B cell (primary cell): ENCODE measurements around the gene TK2. TPM values are rescaled to one million over a fixed set of nuclear protein-coding genes. Genes with fewer than 3 reads are reported as not detected.

Experiments used
- ATAC-seq: fragments of 200-7000 bp; cut with Tn5 transposase; one replicate; pipeline ENCODE4 v1.10.0; 2021; ENCODE audit warnings: low read depth, mild to moderate bottlenecking, moderate number of reproducible peaks, moderate library complexity
- CTCF ChIA-PET: fragments of 350-600 bp; sonication (Branson Sonifier 250); formaldehyde crosslinking; loops from one replicate; lab custom pipeline; 2021; ENCODE audit warnings: antibody characterized with exemption, inconsistent platforms; lab: Charles Lee
- POLR2A ChIA-PET: fragments of 350-600 bp; sonication (Branson Sonifier 250); formaldehyde crosslinking; loops from one replicate; lab custom pipeline; 2021; ENCODE audit warnings: antibody characterized with exemption; lab: Charles Lee
- DNase-seq: peaks from one replicate; pipeline ENCODE4 v3.0.0; 2013
- H2AFZ ChIP-seq: 2 replicates; pipeline ENCODE4 v1.6.1; 2012; ENCODE audit warnings: mild to moderate bottlenecking, low read depth, low read length; ENCODE audit not compliant: insufficient read depth, poor library complexity, severe bottlenecking
- H3K27ac ChIP-seq, 2 donors: 1 replicate in 1 of 2; 2 replicates in 1 of 2; pipeline ENCODE4 v1.5.1; 2012 to 2013; ENCODE audit warnings: low read length in 2 of 2, mild to moderate bottlenecking in 2 of 2, moderate library complexity in 1 of 2
- H3K27me3 ChIP-seq, 4 experiments: fragments of 200-600 bp in 1 of 4; sonication (generic) in 1 of 4; replicated peaks in 1 of 4; 1 replicate in 2 of 4; 2 replicates in 2 of 4; pipeline versions ENCODE4 v1.6.1 to v1.7.0; 2013 to 2016; ENCODE audit warnings: low read length in 3 of 4, mild to moderate bottlenecking in 2 of 4, mixed read lengths in 1 of 4, moderate library complexity in 1 of 4; ENCODE audit not compliant: insufficient read depth in 4 of 4, control insufficient read depth in 3 of 4; ENCODE audit errors: control extremely low read depth in 1 of 4
- H3K36me3 ChIP-seq, 2 experiments: replicated peaks in 1 of 2; 1 replicate in 1 of 2; 2 replicates in 1 of 2; pipeline versions ENCODE4 v1.6.1 to v1.7.1; 2013; ENCODE audit warnings: low read length in 1 of 2; ENCODE audit not compliant: insufficient read depth in 2 of 2, control insufficient read depth in 1 of 2; ENCODE audit errors: control extremely low read depth in 1 of 2, extremely low read depth in 1 of 2
- H3K4me1 ChIP-seq, 2 donors: fragments of 200-600 bp in 1 of 2; sonication (generic) in 1 of 2; 1 replicate in 1 of 2; 2 replicates in 1 of 2; pipeline versions ENCODE4 v1.5.1 to v1.6.1; 2013 to 2017; ENCODE audit warnings: low read length in 2 of 2; ENCODE audit not compliant: control insufficient read depth in 2 of 2, insufficient read depth in 2 of 2
- H3K4me2 ChIP-seq: replicated peaks from 2 replicates; pipeline ENCODE3; 2012; ENCODE audit warnings: mild to moderate bottlenecking, low read depth, low read length; ENCODE audit not compliant: poor library complexity, severe bottlenecking
- H3K4me3 ChIP-seq, 5 experiments: fragments of 200-600 bp in 1 of 5; sonication (generic) in 1 of 5; 1 replicate in 3 of 5; 2 replicates in 2 of 5; pipeline versions ENCODE4 v1.5.1 to v1.7.0; 2011 to 2016; ENCODE audit warnings: low read length in 4 of 5, mild to moderate bottlenecking in 4 of 5, low read depth in 2 of 5, control low read depth in 1 of 5, moderate library complexity in 1 of 5; ENCODE audit not compliant: insufficient read depth in 1 of 5; ENCODE audit errors: control extremely low read depth in 1 of 5, extremely low read depth in 1 of 5
- H3K79me2 ChIP-seq: fragments of 200-600 bp; sonication (generic); one replicate; pipeline ENCODE4 v1.6.0; 2016; ENCODE audit warnings: low read length; ENCODE audit not compliant: control insufficient read depth, insufficient read depth
- H3K9ac ChIP-seq: fragments of 200-600 bp; sonication (generic); 2 replicates; pipeline ENCODE4 v1.6.1; 2017; ENCODE audit warnings: mild to moderate bottlenecking, low read length, moderate library complexity
- H3K9me3 ChIP-seq, 3 donors: one replicate each; pipeline versions ENCODE4 v1.6.1 to v1.7.1; 2013; ENCODE audit warnings: low read length in 2 of 3; ENCODE audit not compliant: control insufficient read depth in 2 of 3, insufficient read depth in 1 of 3; ENCODE audit errors: control extremely low read depth in 1 of 3
- H4K20me1 ChIP-seq: 2 replicates; pipeline ENCODE4 v1.6.0; 2012; ENCODE audit warnings: mild to moderate bottlenecking, low read length; ENCODE audit not compliant: insufficient read depth, control insufficient read depth, poor library complexity, severe bottlenecking
- H3K27ac Mint-ChIP-seq: one replicate; pipeline ENCODE4 v1.8.0; 2021; ENCODE audit warnings: mixed read lengths
- H3K27me3 Mint-ChIP-seq: one replicate; pipeline ENCODE4 v1.8.0; 2021; ENCODE audit warnings: mixed read lengths
- H3K4me1 Mint-ChIP-seq: one replicate; pipeline ENCODE4 v1.8.0; 2021; ENCODE audit warnings: mixed read lengths
- H3K4me3 Mint-ChIP-seq: one replicate; pipeline ENCODE4 v1.8.0; 2021; ENCODE audit warnings: mixed read lengths
- H3K9me3 Mint-ChIP-seq: one replicate; pipeline ENCODE4 v1.8.0; 2022; ENCODE audit warnings: mixed read lengths; ENCODE audit not compliant: insufficient read depth
- CTCF ChIP-seq: fragments of 200-600 bp; IDR thresholded peaks from one replicate; pipeline ENCODE4 v1.8.0; 2022; ENCODE audit warnings: antibody characterized with exemption, mild to moderate bottlenecking
- EZH2 ChIP-seq: IDR thresholded peaks from 2 replicates; pipeline ENCODE4 v1.6.1; 2012; ENCODE audit warnings: borderline replicate concordance, low read depth, mild to moderate bottlenecking, moderate library complexity, low read length; ENCODE audit not compliant: insufficient read depth, poor library complexity, severe bottlenecking
- WGBS: methylation state at CpG from one replicate; pipeline ENCODE4 v1.1.5; 2013; ENCODE audit warnings: missing lambda C conversion rate; ENCODE audit not compliant: insufficient coverage; 5-methylcytosine and 5-hydroxymethylcytosine counted together
- intact Hi-C: fragments of 100-400 bp; cut with micrococcal nuclease; formaldehyde crosslinking; loops from one replicate; pipeline ENCODE4 v1.10.0; 2022
- polyA plus RNA-seq: library from polyadenylated mRNA; depleted of rRNA; stranded (reverse); fragments of >200 nt; gene quantifications from 2 replicates; pipeline ENCODE4 v1.2.3, GENCODE V29; 2012
- total RNA-seq, 2 donors: library from RNA; stranded (reverse); fragments of 120-200 nt in 1 of 2; gene quantifications; 1 replicate in 1 of 2; 2 replicates in 1 of 2; pipeline versions ENCODE4 v1.2.3 to v1.2.4, GENCODE V29; 2013 to 2022

Gene TK2
- total and polyA plus RNA-seq, 2 donors (not counting 1 experiment from before 2014, with no cell fraction given) = 2.9 to 9.7 TPM

GRCh38 chr16:66511602-66512271, 38.2 kb downstream of the TK2 start:
- POLR2A ChIA-PET = interaction anchor here (1.5 kb wide), 1 partner anchor 40 kb away, joined by 5 read pairs; the partner anchor contains the start of gene CKLF
- no peak overlapping the region for H3K4me2 ChIP-seq
- peaks cover 15 to 27% of the 10 kb centered on the region in 2 donors for H3K4me1 ChIP-seq

More at GRCh38 chr16:66511602-66512271, 38.2 kb downstream of the TK2 start:
- Mint-ChIP-seq H3K27ac (peak overlapping the region; percentile 16), H3K4me1 (peaks cover 40% of the 10 kb centered on the region), H3K27me3 (peaks cover 3% of the 10 kb centered on the region), H3K9me3 (no peaks in the 10 kb centered on the region), H3K4me3 (no peak overlapping the region)
- intact Hi-C loops = loop anchor here (1.0 kb wide), 1 partner anchor 78 kb away; no protein-coding TSS in a partner anchor
- peaks cover 0 to 3% (median 0%) of the 10 kb centered on the region in 4 experiments for H3K27me3 ChIP-seq
- H3K27ac ChIP-seq = no peak overlapping the region
- DNase-seq = peak; percentile 34
- no peak overlapping the region for H3K9ac ChIP-seq
- TF ChIP-seq EZH2 (no peak), CTCF (no peak)
- no peaks in the 10 kb centered on the region for H3K9me3 ChIP-seq
- H3K36me3 ChIP-seq = no peaks in the 10 kb centered on the region
- 98% methylated on average over 12 of the region's 13 CpGs for WGBS
- ATAC-seq = no peak
- H3K4me3 ChIP-seq = no peak overlapping the region
- H2AFZ ChIP-seq = no peak overlapping the region
- peaks cover 12% of the 10 kb centered on the region for H4K20me1 ChIP-seq
- CTCF ChIA-PET = interaction anchor here (0.6 to 3.1 kb wide), 29 partner anchors 10 to 356 kb away, joined by 3 to 26 read pairs (median 4); partner anchors contain the start of genes CKLF, CMTM3 and TK2
- peaks cover 6% of the 10 kb centered on the region for H3K79me2 ChIP-seq
